ENCODE results near the gene TMEM132E. TPM values are rescaled to one million over a fixed set of nuclear protein-coding genes. Genes with fewer than 3 reads are reported as not detected.

TMEM132E gene
- total and polyA plus RNA-seq, 8 donors: 0.04 to 1.1 (median 0.10) TPM; not detected in 2

DNA sequence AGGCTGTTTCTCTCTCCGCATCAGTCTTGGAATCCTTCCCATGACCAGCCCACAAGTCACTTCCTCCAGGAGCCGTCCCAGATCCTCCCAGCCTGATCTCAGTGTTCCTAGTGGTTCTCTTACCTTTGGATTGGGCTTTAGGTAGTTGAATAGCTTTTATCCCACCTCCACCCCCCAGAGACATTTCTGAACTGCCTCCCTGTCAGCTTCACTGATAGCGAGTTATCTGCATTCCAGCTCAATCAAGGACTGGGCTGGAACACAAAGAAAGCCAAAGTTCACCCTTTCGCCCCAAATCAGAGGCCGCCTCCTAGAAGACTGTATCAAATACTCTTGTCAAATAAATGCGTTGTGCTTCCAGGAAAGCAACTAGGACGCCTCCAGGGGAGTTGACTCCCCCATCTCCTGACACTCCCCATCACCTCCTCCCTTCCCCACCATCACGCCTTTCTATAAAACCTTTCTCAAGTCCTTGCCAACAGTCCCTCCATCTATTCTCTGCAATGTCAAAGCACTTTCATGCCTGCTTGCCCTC, 72.7 kb downstream of the TMEM132E start:
- H3K4me3 ChIP-seq: no peak overlapping the region
- FAIRE-seq (no peak), DNase-seq (no peak), ATAC-seq (no peak)
- H3K4me1 ChIP-seq: no peaks in the 10 kb centered on the region
- no peaks in the 10 kb centered on the region for H3K36me3 ChIP-seq
- TF ChIP-seq, protein P1, sequence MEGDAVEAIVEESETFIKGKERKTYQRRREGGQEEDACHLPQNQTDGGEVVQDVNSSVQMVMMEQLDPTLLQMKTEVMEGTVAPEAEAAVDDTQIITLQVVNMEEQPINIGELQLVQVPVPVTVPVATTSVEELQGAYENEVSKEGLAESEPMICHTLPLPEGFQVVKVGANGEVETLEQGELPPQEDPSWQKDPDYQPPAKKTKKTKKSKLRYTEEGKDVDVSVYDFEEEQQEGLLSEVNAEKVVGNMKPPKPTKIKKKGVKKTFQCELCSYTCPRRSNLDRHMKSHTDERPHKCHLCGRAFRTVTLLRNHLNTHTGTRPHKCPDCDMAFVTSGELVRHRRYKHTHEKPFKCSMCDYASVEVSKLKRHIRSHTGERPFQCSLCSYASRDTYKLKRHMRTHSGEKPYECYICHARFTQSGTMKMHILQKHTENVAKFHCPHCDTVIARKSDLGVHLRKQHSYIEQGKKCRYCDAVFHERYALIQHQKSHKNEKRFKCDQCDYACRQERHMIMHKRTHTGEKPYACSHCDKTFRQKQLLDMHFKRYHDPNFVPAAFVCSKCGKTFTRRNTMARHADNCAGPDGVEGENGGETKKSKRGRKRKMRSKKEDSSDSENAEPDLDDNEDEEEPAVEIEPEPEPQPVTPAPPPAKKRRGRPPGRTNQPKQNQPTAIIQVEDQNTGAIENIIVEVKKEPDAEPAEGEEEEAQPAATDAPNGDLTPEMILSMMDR (IDR thresholded peaks at IDR 0.05): no peak
- WGBS, 2 donors: 20 to 23% methylated on average over 8 of the region's 8 CpGs
- H3K27ac ChIP-seq: no peak overlapping the region
- intact Hi-C loops (cut with DNase I): no loop called here
- no peaks in the 10 kb centered on the region for H3K27me3 ChIP-seq
- H3K9me3 ChIP-seq: no peaks in the 10 kb centered on the region

DNA sequence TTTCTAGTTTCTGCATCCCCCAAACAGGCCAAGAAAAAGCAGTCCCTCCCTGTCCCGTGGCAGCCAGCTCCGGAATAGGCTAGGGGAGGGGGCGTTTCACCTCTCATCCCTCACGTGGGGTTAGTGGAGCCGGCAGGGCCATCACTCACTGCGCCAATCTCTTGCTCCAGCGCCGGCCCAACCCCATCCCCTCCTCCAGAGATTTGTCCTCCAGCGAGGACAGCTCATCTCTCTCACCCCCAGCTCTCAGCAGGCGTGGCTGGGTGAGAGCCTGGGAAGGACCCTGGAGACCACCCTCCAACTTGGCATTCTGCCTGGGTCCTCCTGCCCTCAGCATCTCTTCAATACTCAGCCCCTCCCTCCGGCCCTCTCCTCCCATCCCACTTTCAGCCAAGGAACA, 74.1 kb downstream of the TMEM132E start:
- H3K27me3 ChIP-seq: no peaks in the 10 kb centered on the region
- no peak overlapping the region for H3K4me3 ChIP-seq
- H3K27ac ChIP-seq: no peak overlapping the region
- ATAC-seq: no peak
- FAIRE-seq: no peak
- intact Hi-C loops (cut with DNase I): no loop called here
- H3K9me3 ChIP-seq: no peaks in the 10 kb centered on the region
- 44 to 51% methylated on average over 11 of the region's 11 CpGs for WGBS, 2 donors
- TF ChIP-seq, protein P1 (IDR thresholded peaks at IDR 0.05): no peak
- no peaks in the 10 kb centered on the region for H3K36me3 ChIP-seq
- H3K4me1 ChIP-seq: no peaks in the 10 kb centered on the region
- DNase-seq: no peak

DNA sequence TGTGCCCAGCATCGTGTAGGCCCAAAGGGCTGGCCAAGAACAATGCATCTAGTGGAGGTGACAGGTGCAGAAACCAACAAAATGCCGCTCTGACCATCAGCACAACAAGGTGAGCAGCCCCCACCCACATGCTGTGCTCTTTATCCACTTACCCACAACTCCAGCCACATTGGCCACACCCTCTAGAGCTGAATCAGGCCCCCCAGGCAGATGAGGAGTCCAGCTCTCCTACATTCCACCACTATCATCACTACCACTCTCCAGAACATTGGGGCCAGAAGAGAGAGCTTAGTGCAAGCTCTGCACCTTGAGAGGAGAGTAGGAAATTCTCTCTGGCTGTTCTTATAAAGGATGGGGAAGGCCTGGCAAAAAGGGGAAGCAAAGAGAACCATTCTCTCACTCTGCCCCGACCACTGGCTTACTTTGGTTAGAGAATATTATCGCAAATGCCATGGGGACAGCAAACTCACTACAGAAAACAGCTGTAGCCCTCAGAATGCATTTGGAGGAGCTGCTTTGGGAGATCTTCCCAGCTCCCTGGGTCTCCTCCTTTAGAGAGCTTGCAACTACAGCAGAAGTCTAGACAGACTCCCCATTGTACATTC, 75.0 kb downstream of the TMEM132E start:
- intact Hi-C loops (cut with DNase I): no loop called here
- Histone ChIP-seq H3K27ac (no peak overlapping the region), H3K4me1 (no peaks in the 10 kb centered on the region), H3K4me3 (no peak overlapping the region), H3K36me3 (no peaks in the 10 kb centered on the region), H3K9me3 (no peaks in the 10 kb centered on the region), H3K27me3 (no peaks in the 10 kb centered on the region)
- ATAC-seq (no peak), FAIRE-seq (no peak), DNase-seq (no peak)
- TF ChIP-seq, protein P1 (IDR thresholded peaks at IDR 0.05): no peak
- 62 to 64% methylated on average over 4 of the region's 4 CpGs for WGBS, 2 donors

DNA sequence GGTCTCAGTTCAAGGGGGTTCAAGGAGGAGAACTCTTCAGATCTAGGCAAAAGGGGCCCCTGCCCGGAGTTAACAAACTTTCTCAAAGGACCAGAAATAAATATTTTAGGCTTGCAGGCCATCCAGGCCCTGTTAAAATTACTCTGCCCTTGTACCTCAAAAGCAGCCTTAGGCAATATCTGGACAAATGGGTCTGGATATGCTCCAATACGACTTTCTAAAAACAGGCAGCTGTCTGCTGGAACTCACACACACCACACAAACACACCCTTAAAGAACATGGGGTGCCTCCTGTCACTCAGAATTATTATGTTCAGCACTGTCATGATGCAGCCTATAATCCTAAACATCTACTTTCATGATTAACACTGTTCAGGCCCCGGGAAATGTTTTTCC, 75.5 kb downstream of the TMEM132E start:
- WGBS, 2 donors: 58 to 59% methylated on average over 3 of the region's 3 CpGs

DNA sequence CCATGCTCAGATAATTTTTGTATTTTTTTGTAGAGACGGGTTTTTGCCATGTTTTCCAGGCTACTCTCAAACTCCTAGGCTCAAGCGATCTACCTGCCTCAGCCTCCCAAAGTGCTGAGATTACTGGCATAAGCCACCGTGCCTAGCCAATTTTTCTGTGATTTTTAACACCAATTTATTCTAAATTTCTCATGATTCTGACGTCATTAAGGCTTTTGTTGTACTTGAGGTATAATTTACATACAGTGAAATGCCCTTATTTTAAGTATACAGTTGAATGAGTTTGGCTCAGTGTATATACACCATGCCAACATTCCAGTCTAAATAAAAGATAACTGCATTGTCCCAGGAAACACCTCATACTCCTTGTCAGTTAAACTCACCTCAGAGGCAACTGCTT, 77.4 kb downstream of the TMEM132E start:
- no peak overlapping the region for H3K4me3 ChIP-seq
- H3K36me3 ChIP-seq: no peaks in the 10 kb centered on the region
- ATAC-seq (no peak), DNase-seq (no peak), FAIRE-seq (no peak)
- no peak overlapping the region for H3K27ac ChIP-seq
- H3K27me3 ChIP-seq: no peaks in the 10 kb centered on the region
- WGBS, 2 donors: 60 to 69% methylated on average over 4 of the region's 4 CpGs
- TF ChIP-seq, protein P1 (IDR thresholded peaks at IDR 0.05): no peak
- intact Hi-C loops (cut with DNase I): no loop called here
- no peaks in the 10 kb centered on the region for H3K4me1 ChIP-seq
- no peaks in the 10 kb centered on the region for H3K9me3 ChIP-seq

More for the DNA sequence above, 75.5 kb downstream of the TMEM132E start:
- H3K4me3 ChIP-seq: no peak overlapping the region
- no peaks in the 10 kb centered on the region for H3K36me3 ChIP-seq
- H3K27me3 ChIP-seq: no peaks in the 10 kb centered on the region
- H3K27ac ChIP-seq: no peak overlapping the region
- no peaks in the 10 kb centered on the region for H3K4me1 ChIP-seq
- no peaks in the 10 kb centered on the region for H3K9me3 ChIP-seq
- FAIRE-seq: no peak
- TF ChIP-seq, protein P1 (IDR thresholded peaks at IDR 0.05): no peak
- intact Hi-C loops (cut with DNase I): no loop called here
- no peak for DNase-seq
- ATAC-seq: no peak
